Activated CD4-positive, alpha-beta memory T cell treated with anti-CD3 and anti-CD28 coated beads for 36 hours (primary cell): Measurements from ENCODE around the gene MME. TPM values are rescaled to one million over a fixed set of nuclear protein-coding genes. Genes with fewer than 3 reads are reported as not detected.

ENCODE experiments used
- CTCF ChIA-PET: fragments of 350-600 bp; sonication (Branson Sonifier 250); formaldehyde crosslinking; loops from one replicate; lab custom pipeline; 2021; ENCODE audit warnings: antibody characterized with exemption, inconsistent platforms; lab: Charles Lee
- POLR2A ChIA-PET: fragments of 350-600 bp; sonication (Branson Sonifier 250); formaldehyde crosslinking; loops from one replicate; lab custom pipeline; 2021; ENCODE audit warnings: antibody characterized with exemption; lab: Charles Lee
- DNase-seq: peaks from one replicate; pipeline ENCODE4 v3.0.0-alpha.2; 2020
- H3K27ac Mint-ChIP-seq: one replicate; pipeline ENCODE4 v1.8.0; 2021; ENCODE audit warnings: mixed read lengths
- H3K27me3 Mint-ChIP-seq: one replicate; pipeline ENCODE4 v1.8.0; 2021; ENCODE audit warnings: mixed read lengths
- H3K36me3 Mint-ChIP-seq: one replicate; pipeline ENCODE4 v1.8.0; 2021; ENCODE audit warnings: mixed read lengths
- H3K4me1 Mint-ChIP-seq: one replicate; pipeline ENCODE4 v1.8.0; 2021; ENCODE audit warnings: low read depth, mixed read lengths
- H3K4me3 Mint-ChIP-seq: one replicate; pipeline ENCODE4 v1.8.0; 2021; ENCODE audit warnings: mild to moderate bottlenecking, mixed read lengths
- H3K9me3 Mint-ChIP-seq: one replicate; pipeline ENCODE4 v1.8.0; 2021; ENCODE audit warnings: mixed read lengths
- intact Hi-C: fragments of 100-400 bp; cut with micrococcal nuclease; formaldehyde crosslinking; loops from one replicate; pipeline ENCODE4 v1.15.1; 2023
- total RNA-seq, 2 experiments: library from RNA; stranded (reverse); gene quantifications; one replicate each; pipeline ENCODE4 v1.2.3, GENCODE V29; 2021

The MME gene
- total RNA-seq, 2 experiments from 2014 or later, result not detected

GRCh38 chr3:155161640-155162292 is 81.6 kb downstream of the MME start:
- CTCF ChIA-PET, result no interaction called here
- Mint-ChIP-seq H3K27me3 (no peaks in the 10 kb centered on the region), H3K9me3 (no peaks in the 10 kb centered on the region), H3K4me3 (no peak overlapping the region), H3K4me1 (no peaks in the 10 kb centered on the region), H3K27ac (no peak overlapping the region), H3K36me3 (no peaks in the 10 kb centered on the region)
- POLR2A ChIA-PET, result no interaction called here
- intact Hi-C loops, result no loop called here
- no peak for DNase-seq

GRCh38 chr3:155164306-155164705 is 84.2 kb downstream of the MME start:
- Mint-ChIP-seq H3K4me1 (no peaks in the 10 kb centered on the region), H3K4me3 (no peak overlapping the region), H3K36me3 (no peaks in the 10 kb centered on the region), H3K9me3 (no peaks in the 10 kb centered on the region), H3K27me3 (no peaks in the 10 kb centered on the region), H3K27ac (no peak overlapping the region)
- no peak for DNase-seq
- intact Hi-C loops, result no loop called here
- ChIA-PET POLR2A (no interaction called here), CTCF (no interaction called here)

- H3K4me3 Mint-ChIP-seq, result no peak overlapping the region
- H3K4me1 Mint-ChIP-seq, result no peaks in the 10 kb centered on the region
- H3K27ac Mint-ChIP-seq, result no peak overlapping the region
- ChIA-PET POLR2A (no interaction called here), CTCF (no interaction called here)
- no peak for DNase-seq
- intact Hi-C loops, result no loop called here
- no peaks in the 10 kb centered on the region for H3K9me3 Mint-ChIP-seq
- H3K36me3 Mint-ChIP-seq, result no peaks in the 10 kb centered on the region
- H3K27me3 Mint-ChIP-seq, result no peaks in the 10 kb centered on the region
These were observed 86.3 kb downstream of the MME start for GRCh38 chr3:155166441-155166840.

- Mint-ChIP-seq H3K9me3 (no peaks in the 10 kb centered on the region), H3K27ac (no peak overlapping the region), H3K36me3 (no peaks in the 10 kb centered on the region), H3K27me3 (no peaks in the 10 kb centered on the region), H3K4me1 (no peaks in the 10 kb centered on the region), H3K4me3 (no peak overlapping the region)
- POLR2A ChIA-PET, result no interaction called here
- intact Hi-C loops, result no loop called here
- CTCF ChIA-PET, result no interaction called here
- DNase-seq, result no peak
These were observed 89.1 kb downstream of the MME start for GRCh38 chr3:155169197-155169596.

GRCh38 chr3:155173771-155174170 is 93.7 kb downstream of the MME start:
- ChIA-PET POLR2A (no interaction called here), CTCF (no interaction called here)
- H3K4me1 Mint-ChIP-seq, result no peaks in the 10 kb centered on the region
- no peaks in the 10 kb centered on the region for H3K9me3 Mint-ChIP-seq
- intact Hi-C loops, result no loop called here
- H3K36me3 Mint-ChIP-seq, result no peaks in the 10 kb centered on the region
- no peaks in the 10 kb centered on the region for H3K27me3 Mint-ChIP-seq
- no peak for DNase-seq
- no peak overlapping the region for H3K4me3 Mint-ChIP-seq
- H3K27ac Mint-ChIP-seq, result no peak overlapping the region

GRCh38 chr3:155178810-155179436 is 98.8 kb downstream of the MME start:
- Mint-ChIP-seq H3K27me3 (no peaks in the 10 kb centered on the region), H3K9me3 (no peaks in the 10 kb centered on the region), H3K27ac (no peak overlapping the region), H3K36me3 (no peaks in the 10 kb centered on the region), H3K4me3 (no peak overlapping the region), H3K4me1 (no peaks in the 10 kb centered on the region)
- intact Hi-C loops, result no loop called here
- ChIA-PET CTCF (no interaction called here), POLR2A (no interaction called here)
- no peak for DNase-seq

- ChIA-PET POLR2A (no interaction called here), CTCF (no interaction called here)
- intact Hi-C loops, result no loop called here
- Mint-ChIP-seq H3K27ac (no peak overlapping the region), H3K36me3 (no peaks in the 10 kb centered on the region), H3K27me3 (no peaks in the 10 kb centered on the region), H3K9me3 (no peaks in the 10 kb centered on the region), H3K4me1 (no peaks in the 10 kb centered on the region), H3K4me3 (no peak overlapping the region)
- DNase-seq, result no peak
These were observed 99.3 kb downstream of the MME start for GRCh38 chr3:155179437-155179827.

GRCh38 chr3:155179966-155180757 is 100.0 kb downstream of the MME start:
- H3K4me3 Mint-ChIP-seq, result no peak overlapping the region
- DNase-seq, result no peak
- H3K36me3 Mint-ChIP-seq, result no peaks in the 10 kb centered on the region
- ChIA-PET CTCF (no interaction called here), POLR2A (no interaction called here)
- no peaks in the 10 kb centered on the region for H3K4me1 Mint-ChIP-seq
- no peaks in the 10 kb centered on the region for H3K9me3 Mint-ChIP-seq
- no peaks in the 10 kb centered on the region for H3K27me3 Mint-ChIP-seq
- intact Hi-C loops, result no loop called here
- no peak overlapping the region for H3K27ac Mint-ChIP-seq

GRCh38 chr3:155182467-155182866 is 102.3 kb downstream of the MME start:
- DNase-seq, result no peak
- CTCF ChIA-PET, result no interaction called here
- Mint-ChIP-seq H3K27me3 (no peaks in the 10 kb centered on the region), H3K9me3 (no peaks in the 10 kb centered on the region), H3K4me1 (no peaks in the 10 kb centered on the region), H3K36me3 (no peaks in the 10 kb centered on the region), H3K4me3 (no peak overlapping the region), H3K27ac (no peak overlapping the region)
- intact Hi-C loops, result no loop called here
- POLR2A ChIA-PET, result no interaction called here

- intact Hi-C loops, result no loop called here
- Mint-ChIP-seq H3K4me1 (no peaks in the 10 kb centered on the region), H3K36me3 (no peaks in the 10 kb centered on the region), H3K27me3 (no peaks in the 10 kb centered on the region), H3K9me3 (no peaks in the 10 kb centered on the region), H3K27ac (no peak overlapping the region), H3K4me3 (no peak overlapping the region)
- no peak for DNase-seq
- POLR2A ChIA-PET, result no interaction called here
- CTCF ChIA-PET, result no interaction called here
These were observed 103.9 kb downstream of the MME start for GRCh38 chr3:155184011-155184410.

GRCh38 chr3:155185631-155186071 is 105.5 kb downstream of the MME start:
- ChIA-PET POLR2A (no interaction called here), CTCF (no interaction called here)
- no peaks in the 10 kb centered on the region for H3K27me3 Mint-ChIP-seq
- intact Hi-C loops, result no loop called here
- no peak overlapping the region for H3K27ac Mint-ChIP-seq
- H3K36me3 Mint-ChIP-seq, result no peaks in the 10 kb centered on the region
- DNase-seq, result no peak
- no peaks in the 10 kb centered on the region for H3K4me1 Mint-ChIP-seq
- H3K9me3 Mint-ChIP-seq, result no peaks in the 10 kb centered on the region
- H3K4me3 Mint-ChIP-seq, result no peak overlapping the region

GRCh38 chr3:155188031-155188430 is 107.9 kb downstream of the MME start:
- no peaks in the 10 kb centered on the region for H3K4me1 Mint-ChIP-seq
- no peaks in the 10 kb centered on the region for H3K9me3 Mint-ChIP-seq
- no peak overlapping the region for H3K27ac Mint-ChIP-seq
- no peaks in the 10 kb centered on the region for H3K36me3 Mint-ChIP-seq
- POLR2A ChIA-PET, result no interaction called here
- no peak overlapping the region for H3K4me3 Mint-ChIP-seq
- DNase-seq, result no peak
- CTCF ChIA-PET, result no interaction called here
- intact Hi-C loops, result no loop called here
- H3K27me3 Mint-ChIP-seq, result no peaks in the 10 kb centered on the region
